SHP77 treated with DMSO at 0.1 percent for 48 hours (cell line): ENCODE measurements around the gene GNAQ.

Source experiments
- DNase-seq: peaks from one replicate; lab custom pipeline; 2025; lab: John Stamatoyannopoulos, UW

Gene GNAQ

GRCh38 chr9:78003730-78004129 lies 27.9 kb downstream of the GNAQ start:
- DNase-seq: no peak

DNA sequence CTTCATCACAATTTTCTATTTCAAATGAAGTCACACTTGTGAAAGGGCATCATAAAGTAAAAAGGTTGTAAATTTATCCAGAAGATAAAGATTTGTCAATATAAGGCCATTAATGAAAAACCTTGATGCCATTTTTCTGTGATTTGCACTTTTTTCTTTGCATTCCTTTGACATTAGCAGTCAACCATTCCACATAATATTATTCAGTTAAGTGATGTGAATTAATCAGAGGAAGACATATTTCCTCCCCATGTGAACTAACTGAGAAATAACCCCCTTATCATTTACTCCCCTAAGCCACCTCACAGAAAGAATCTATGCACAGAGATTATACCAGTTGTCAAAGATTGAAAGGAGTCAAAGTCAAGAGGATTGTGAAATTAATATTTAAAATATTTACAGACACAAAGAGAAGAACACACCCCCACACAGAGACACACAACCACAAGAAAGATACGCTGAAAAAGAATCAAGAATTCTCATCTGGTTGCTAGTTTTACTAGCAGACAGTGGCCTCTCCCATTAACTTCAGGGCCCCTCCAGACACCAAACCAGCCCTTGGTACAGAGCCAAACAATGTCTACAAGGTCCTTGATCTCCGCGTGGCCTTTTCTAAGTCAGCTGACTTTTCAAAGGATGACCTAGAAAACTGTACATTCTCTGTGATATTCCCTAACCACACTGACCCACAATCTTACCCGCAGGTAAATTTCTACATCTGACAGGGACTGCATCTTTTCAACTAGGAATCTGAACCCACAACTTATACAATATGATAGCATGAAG lies 29.5 kb downstream of the GNAQ start:
- no peak for DNase-seq

DNA sequence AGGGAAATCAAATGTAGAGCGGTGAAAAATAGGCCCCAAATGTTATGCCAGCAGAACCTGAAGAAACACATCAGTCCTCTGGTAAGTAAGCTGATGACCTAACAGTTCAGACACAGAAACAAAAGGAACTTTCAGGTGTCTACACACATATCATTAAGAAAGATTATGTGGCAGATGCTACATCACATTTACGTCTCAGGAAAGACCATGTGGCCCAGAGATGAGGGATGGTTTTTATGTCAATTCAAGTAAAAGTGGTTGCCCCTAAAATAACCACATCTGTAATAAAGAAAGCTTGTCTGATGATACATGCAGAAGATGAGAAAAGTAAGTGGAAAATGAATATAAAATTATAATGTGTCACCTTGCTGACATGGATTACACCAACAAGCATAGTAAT lies 31.4 kb downstream of the GNAQ start:
- DNase-seq: no peak

DNA sequence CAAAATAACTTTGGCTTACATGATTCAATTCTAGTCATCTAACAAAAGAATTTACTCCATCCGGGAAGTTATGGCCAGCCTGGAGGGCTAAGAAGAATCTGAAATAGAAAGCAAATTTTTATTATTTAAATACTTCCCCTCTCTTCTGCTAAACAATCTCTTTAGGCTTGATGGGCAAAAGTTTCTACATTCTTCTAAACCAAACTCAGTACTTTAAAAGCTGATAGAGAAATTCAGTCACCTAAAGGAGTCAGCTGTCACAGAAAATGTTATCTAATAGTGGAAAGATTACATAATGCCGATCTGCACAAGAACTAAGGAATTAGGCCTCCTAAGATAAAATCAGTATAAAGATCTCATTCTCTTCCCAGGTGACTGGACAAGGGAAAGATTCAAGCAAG lies 32.4 kb downstream of the GNAQ start:
- DNase-seq: no peak

GRCh38 chr9:77997611-77998284 lies 33.9 kb downstream of the GNAQ start:
- no peak for DNase-seq

DNA sequence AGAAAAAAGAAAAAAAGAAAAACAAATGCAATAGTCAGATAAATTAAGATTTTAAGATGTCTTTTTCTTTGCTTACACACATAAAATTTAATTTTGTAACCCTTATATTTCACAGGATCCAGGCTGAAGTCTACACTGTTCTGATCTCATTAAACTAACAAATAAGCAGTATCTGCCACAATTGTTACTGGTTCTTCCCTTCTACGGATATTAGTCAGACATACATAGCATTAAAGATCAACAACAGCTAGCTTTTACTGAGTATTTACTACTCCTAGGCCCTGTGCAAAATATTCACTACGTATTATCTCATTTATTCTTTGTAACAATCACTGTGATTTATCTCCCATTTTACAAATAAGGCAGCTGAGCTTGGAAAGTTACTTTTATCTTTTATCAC lies 34.9 kb downstream of the GNAQ start:
- no peak for DNase-seq

GRCh38 chr9:77991191-77991590 lies 40.4 kb downstream of the GNAQ start:
- no peak for DNase-seq

GRCh38 chr9:77989909-77990308 lies 41.7 kb downstream of the GNAQ start:
- DNase-seq: no peak

DNA sequence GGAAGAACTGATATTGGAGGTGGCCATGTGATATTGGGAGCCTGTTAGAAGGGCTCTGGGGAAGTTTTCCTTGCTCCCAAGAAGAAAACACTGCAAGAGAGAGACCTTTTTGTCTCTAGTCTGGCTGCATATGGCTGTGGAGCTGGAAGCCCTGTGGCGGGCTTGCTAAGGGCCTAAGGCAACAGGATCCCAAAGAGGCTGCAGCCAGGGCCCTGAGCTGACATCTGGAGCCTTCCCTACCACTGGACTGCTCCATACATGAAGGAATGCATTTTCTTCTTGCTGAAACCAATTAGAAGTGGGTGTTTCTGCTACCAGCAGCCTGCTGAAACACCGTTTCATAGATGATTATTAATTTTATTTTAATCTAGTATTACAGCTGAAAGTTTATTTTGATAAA lies 42.2 kb downstream of the GNAQ start:
- no peak for DNase-seq

GRCh38 chr9:77988630-77989029 lies 43.0 kb downstream of the GNAQ start:
- DNase-seq: no peak

GRCh38 chr9:77987880-77988525 lies 43.6 kb downstream of the GNAQ start:
- no peak for DNase-seq

DNA sequence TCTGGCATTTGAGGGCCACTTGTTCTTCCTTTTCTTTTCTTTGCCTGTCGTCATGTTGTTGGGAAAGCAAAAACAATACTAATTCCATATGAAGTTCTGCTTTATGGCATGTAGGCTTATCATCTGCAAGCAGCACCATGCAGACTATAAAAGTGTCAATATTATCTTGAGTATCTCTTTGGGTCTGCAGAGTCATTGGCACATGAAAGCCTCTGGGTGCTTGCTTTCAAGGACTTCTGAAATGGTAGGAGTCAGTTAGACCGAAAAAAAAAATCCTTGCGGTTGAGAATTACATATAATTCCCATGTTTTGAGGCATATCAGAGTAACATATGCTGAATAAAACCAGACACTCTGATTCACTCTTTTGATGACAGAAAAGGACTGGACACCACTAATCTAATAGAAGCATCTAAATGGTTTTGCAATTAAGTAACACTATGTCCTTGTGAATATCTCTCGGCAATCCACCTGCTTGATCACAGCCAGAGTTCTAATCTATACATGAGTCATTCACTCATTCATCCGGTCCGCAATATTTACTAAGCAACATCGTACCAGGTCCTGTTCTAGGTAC lies 44.4 kb downstream of the GNAQ start:
- DNase-seq: no peak

GRCh38 chr9:77985996-77986395 lies 45.6 kb downstream of the GNAQ start:
- DNase-seq: no peak

GRCh38 chr9:77983320-77983662 lies 48.3 kb downstream of the GNAQ start:
- no peak for DNase-seq

GRCh38 chr9:77982581-77983319 lies 48.9 kb downstream of the GNAQ start:
- DNase-seq: no peak

- DNase-seq: no peak
Measured at GRCh38 chr9:77981907-77982306, 49.7 kb downstream of the GNAQ start.

GRCh38 chr9:77981332-77981731 lies 50.3 kb downstream of the GNAQ start:
- DNase-seq: no peak

DNA sequence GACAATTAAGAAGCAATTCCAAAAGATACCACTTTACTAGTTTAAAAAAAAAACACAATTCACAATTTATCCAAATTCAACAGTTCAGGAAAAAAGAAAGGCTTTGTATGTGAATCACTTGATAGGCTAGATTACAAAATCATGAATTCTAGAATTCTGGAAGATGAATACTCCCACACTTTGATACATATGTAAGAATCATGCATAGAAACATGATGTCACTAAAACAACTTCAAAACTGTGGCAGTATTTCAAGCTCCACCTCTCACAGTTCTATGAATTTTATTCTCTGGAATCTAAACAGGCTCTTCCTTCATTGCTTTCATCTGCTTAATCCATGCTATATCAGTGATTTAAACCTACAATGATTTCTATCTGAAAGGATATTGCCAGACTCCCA lies 51.0 kb downstream of the GNAQ start:
- no peak for DNase-seq

DNA sequence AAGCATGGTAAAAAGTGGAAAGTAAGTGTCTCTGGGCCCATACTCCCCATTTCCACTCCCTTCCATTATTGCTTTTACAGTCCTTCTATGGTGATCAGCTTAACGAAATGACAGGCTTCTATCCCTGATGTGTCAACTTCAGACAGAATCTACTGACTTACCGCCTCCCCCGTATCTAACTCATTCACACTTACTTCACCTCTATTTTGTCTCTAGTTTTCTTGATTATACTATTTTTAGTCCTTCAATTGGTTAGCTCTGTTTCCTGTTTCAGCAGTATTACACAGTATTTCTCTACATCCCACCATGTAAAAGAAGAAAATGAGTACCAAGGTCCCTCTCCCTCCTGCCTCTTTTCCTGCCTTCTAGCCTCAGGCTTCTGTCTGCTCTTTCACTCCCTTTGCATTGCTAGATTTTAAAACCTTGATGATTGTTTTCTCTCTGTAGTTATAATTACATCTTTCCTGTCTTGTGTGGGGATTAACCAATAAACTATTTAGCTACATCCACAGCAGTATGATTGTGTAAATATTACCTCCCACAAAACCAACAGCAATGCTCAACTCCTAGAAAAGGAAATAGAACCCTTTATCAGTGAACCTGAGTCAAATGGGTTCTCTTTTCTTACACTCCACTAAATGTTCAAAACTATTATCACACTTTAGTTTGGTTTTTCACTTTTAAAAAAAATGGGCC lies 53.4 kb downstream of the GNAQ start:
- no peak for DNase-seq

DNA sequence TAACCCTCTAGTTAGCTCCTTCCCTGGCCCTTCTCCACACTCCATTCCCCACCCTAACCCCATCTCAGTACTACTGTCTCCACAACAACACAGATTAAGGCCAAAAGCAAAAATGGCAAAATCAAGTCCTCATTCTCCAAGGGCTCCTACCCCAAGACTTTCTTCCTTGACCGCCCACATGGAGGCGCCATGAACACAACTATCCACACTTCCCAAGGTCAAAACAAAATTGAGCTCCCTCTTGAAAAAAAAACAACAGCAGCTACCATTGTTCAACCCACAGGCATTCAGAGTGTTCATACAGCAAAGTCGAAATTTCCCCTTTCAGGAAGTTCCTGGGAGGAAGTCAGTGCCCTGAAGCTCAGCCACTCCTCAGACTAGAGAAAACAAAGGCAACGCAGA lies 54.4 kb downstream of the GNAQ start:
- no peak for DNase-seq

GRCh38 chr9:77975806-77976205 lies 55.8 kb downstream of the GNAQ start:
- no peak for DNase-seq

DNA sequence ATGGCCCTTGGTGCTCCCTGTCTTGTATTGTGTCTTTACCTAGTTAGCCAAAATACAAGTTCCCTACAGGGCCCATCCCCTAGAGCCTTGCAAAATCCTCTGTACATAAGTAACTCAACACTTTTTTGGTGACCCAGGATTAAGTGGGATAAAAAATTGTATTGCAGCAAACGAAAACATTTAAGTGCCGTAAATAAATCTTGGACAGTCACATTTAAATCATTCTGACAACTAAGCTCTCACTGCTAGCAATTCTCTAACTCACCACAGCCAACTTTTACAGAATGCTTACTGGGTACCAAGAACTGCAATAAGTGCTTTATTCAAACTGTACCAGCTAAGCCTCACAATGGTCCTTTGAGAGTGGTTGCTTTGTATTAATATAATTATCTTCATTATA lies 56.6 kb downstream of the GNAQ start:
- no peak for DNase-seq
